Fibroblast of peridontal ligament (primary cell): ENCODE measurements around the gene SLC39A6.
A peak's percentile ranks its signal among the peaks of the same experiment; 100 is the strongest.
"Not testable (repeated sequence)": the region's sequence is repeated elsewhere in the genome, so short reads cannot be mapped to it uniquely, and the experiment has no call there.

ENCODE experiments used
- DNase-seq: peaks from one replicate; pipeline ENCODE4 v3.0.0-alpha.2; 2010; ENCODE audit errors: extremely low read depth

Gene SLC39A6

DNA sequence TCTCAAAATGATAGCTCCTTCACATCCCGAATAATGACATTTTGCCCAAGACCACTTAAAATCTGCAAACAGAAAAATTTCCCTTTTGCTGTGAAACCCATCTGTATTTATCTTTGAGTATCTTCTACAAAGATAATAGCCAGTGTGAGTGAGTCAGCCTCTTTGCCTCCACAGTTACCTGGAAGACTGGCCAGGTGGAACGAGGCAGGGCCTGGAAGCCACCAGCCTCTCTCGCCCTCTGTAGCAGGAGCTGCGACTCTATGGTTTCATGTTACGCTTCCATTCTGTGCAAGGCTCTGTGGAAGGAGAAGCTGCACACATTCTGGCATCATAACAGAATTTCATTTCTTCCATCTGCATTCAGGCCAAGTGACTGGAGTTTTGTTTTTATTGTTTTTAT, 10.1 kb upstream of the SLC39A6 start:
- DNase-seq: no peak

DNA sequence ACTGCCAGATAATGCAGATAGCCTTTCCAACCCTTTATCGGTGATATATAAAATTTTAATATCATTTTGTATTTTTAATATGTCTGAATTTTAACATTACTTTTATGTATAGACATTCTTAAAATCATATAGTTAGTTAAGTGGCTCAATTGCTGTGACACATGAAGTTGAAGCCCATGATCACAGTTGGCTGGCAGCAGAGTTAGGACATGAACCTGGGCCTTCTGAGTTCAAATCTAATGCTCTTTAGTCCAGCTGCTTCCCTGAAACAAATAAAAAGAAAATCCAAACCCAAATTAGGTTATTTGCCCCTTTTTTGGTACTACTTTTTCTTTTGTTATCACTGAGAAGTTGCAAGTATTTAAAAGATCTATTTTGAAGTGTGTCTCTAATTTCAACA, 6.1 kb upstream of the SLC39A6 start:
- DNase-seq: no peak

DNA sequence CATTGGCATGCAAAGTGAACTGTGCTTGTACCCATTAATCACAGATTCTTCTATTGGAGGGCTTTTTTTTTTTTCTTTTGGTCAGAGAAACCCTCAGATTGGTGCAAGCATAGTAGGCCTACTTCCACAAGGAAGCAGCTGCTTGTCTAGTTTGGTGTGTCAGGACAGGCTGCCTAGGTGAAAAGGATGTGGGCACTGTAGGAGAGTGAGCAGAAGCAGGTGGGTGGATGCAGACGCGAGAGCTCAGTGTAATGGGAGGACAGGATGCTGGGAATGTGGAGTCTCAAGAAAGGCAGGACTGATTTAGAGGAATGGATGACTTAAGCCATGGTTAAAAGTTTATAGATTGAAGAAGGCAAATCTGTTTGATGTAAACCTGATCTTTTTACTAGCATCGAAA, 3.6 kb upstream of the SLC39A6 start:
- DNase-seq: no peak

DNA sequence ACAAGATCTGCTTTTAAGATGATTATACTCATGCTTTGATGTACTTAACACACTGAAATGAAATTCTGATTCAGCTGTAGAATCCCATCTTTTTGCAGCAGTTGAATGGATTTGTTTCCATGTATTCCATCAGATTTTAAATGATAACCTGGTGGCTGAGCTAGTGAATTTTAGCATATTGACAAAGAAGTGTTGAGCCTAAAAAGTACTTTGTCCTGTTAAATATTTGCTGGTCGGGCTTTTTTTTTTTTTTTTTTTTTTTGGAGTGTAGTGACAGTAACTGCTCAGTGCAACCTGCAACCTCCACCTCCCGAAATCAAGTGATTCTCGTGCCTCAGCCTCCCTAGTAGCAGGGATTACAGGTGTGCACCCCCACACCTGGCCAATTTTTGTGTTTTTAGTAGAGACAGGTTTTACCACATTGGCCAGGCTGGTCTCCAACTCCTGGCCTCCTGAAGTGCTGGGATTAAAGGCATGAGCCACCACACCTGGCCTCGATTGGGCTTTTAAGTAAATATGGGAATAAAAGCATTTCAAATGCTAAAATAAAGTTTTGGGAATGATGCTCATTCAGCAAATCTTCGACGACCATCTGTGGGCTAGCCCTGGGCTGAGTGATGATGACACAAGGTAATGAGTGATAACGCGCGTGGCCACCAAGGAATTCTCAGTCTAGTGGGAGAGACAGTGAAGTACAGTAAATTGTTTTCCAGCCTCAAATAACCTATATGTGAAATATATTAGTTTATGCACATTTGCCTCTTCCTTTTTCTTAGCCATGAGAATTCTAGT, 2.7 kb upstream of the SLC39A6 start:
- DNase-seq: no peak

DNA sequence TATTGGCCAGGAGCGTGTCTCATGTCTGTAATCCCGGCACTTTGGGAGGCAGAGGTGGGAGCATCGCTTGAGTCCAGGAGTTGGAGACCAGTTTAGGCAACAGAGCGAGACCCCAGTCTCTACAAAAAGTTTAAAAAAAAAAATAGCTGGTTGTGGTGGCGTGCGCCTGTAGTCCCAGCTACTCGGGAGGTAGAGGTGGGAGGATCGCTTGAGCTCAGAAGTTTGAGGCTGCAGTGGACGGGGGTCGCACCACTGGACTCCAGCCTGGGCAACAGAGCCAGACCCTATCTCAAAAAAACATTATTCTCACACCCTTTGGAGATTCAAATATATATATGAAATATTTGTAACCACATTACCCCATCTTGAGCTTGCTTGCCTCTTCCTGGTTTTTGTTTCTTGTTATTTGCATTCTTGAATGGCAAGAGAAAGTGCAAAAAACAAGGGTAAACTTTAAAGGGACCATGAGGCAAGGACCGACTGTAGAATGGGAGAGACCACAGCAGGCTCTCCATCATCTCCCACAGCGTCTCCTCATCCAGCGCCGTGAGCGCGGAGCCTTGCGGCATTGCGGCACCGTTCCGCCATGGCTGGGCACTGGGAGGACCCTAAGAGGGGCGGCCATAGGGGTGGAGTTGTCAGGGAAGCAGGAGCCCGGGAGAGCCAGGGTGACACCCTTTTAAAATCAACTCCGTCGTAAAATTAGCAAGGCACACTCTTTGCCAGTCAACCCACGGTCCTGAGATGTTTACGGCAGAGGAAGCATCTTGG, 1.9 kb upstream of the SLC39A6 start:
- DNase-seq: no peak

DNA sequence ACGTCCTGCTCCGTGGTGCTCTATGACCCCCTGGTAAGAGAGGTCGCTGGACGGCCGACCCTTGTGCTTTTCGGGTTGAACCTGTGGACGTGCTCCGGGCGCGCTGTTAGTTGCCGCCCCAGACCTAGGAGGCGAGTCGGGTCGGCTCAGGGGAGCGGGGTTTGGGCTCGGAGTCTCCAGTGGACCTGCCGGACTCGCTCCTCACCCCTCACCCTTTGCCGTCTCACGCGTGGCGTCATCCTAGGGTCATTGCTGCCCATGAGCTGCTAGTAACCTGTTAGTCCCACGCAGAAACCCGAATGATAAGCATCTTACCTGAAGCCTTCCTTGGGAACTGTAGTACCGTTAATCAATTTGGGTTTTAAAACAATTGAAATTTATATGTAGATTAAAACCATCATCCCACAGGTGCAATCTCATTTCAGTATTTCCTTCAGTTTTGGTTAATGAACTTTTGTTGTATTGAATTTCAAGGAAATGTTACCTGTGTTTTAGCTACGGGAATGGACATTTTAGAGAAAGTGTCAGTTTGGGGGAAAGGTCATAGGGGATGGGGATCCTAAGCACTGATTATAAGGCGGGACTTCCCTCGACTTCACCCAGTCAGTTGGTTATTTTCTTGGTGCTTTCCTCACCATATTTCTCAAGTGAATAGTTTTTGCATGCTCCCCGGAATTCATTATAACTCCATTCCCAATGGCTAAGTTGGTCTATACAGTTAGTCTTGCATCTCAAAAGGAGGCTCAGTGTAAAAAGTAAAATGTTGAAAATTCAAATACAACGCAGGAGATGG, 1.1 kb upstream of the SLC39A6 start:
- DNase-seq: peak; percentile 21

DNA sequence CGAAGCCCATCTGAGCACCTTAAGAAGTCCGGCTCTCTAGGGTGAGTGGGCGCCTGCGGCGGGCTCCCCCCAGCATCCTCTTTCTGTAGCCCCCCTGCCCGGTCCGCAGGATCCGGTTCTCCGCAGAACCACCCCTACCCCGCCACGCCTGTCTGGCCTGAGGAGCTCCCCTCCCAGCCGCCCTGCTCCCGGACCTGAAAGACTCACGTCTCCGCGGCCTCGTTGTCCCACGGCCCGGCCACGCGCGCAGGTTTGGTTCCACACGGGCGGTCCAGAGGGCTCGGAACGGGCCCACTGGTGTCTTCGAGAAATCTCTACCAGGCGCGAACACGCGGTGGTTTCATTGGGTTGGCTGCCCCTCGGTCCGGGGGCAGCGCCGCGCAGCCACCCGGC, 237 bp downstream of the SLC39A6 start:
- DNase-seq: no peak

DNA sequence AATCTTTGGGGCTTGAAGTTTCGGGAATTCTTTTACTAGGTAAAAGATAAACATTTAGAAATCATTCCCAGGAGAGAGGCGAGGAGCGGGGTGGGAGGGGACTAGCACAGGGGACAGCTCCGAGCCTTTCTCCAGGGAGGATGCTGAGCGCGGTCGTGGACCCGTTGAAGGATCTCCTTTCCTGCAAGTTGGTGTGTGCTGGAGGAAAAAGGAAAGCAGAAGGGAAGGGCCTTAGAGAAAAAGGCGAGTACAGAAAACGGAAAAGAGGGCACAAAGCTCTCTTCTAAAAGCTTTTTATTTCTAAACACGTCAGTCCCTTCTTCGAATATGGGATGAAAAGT, 640 bp downstream of the SLC39A6 start:
- peak; percentile 47 for DNase-seq

DNA sequence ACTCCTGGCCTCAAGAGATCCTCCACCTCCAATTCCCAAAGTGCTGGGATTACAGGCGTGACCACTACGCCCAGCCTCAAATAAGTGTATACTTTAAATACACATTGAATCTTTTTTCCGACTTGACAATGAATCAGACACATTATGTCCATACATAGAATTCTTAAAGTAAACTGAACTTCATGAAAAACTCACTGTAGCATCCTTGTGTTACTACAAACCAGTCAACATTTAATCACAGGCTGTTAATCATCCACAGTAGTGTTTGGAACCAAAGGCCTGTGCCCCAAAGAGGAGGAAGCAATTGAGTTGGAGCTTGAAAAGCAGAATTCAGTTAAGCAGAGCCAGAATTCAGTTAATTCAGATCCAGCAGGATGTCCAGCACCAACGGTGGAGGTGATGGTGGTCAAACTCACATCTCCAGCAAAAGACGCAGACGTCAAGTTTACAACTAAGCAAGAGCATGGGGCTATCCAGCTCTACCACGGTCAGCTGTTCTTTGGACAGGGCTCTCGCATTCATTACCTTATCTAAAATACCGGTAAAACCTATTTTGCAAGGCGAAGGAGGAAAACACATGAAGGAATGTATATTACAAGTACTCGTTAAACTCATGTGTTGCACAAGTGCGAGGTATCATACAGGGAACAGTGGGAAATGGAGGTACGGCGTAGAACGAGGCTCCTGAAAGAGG, 1.2 kb downstream of the SLC39A6 start:
- peak; percentile 34 for DNase-seq

DNA sequence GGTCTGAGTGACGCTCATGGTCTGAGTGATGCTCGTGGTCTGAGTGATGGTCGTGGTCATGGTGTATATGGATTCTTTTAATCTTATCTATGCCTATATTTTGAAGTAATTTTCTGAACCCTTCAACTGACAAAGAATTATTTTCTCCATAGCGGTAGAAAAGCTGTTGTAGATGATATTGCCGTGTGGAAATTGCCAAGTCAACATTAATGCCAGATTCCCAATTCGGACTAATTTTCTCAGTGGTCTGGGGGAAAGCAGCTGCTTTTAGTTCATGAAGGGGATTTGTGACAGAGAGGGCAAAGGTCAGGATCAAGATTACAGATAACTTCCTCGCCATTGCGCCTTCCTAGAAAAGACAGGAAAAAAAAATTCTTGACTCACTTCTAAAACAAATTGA, 2.5 kb downstream of the SLC39A6 start:
- no peak for DNase-seq

DNA sequence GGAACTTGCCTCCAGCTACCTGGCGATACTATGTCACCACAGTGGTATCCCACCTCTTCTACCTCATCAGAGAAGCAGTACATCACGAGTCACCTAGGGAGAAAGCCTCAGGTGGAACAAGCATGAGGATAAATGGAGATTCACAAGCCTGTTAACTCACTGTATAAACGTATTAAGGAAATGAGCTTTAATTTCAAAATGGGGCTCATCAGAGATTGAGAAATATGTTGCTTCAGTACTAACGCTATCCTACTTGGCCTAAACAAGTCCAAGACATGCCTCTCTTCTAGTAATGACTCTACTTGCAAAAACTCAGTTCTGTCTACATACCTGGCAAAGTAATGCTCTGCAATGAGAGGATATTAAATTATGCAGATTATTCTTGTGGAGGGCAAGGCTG, 4.3 kb downstream of the SLC39A6 start:
- DNase-seq: no peak

DNA sequence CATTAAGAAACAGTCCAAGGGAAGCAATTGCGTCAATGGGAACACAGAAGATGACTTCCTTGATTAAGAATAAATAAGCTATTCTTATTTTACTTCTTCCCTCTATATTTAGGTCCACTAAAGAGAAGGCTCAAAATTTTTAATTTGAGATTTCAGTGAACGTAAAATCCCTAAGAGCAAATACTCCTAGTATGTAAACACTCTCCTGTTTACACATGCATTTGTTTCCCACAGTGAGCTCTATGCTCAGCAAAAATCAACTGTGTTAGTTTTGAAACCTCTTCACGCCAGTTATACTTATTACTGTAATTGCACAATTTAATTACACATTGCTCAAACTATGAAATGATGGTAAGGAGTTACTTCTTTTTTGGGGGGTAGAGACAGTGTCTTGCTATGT, 8.8 kb downstream of the SLC39A6 start:
- DNase-seq: no peak

DNA sequence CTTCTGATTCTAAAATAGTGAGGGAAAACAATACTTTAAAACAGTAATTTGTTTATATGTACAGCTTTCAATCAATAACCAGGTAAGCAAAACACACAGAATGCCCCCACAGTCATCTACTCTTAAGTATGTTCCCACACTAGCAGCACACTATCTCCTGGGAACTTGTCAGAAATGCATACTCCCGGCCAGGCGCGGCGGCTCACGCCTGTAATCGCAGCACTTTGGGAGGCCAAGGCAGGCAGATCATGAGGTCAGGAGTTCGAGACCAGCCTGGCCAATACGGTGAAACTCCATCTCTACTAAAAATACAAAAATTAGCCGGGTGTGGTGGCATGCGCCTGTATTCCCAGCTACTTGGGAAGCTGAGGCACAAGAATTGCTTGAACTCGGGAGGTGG, 12.4 kb downstream of the SLC39A6 start:
- not testable (repeated sequence) for DNase-seq

DNA sequence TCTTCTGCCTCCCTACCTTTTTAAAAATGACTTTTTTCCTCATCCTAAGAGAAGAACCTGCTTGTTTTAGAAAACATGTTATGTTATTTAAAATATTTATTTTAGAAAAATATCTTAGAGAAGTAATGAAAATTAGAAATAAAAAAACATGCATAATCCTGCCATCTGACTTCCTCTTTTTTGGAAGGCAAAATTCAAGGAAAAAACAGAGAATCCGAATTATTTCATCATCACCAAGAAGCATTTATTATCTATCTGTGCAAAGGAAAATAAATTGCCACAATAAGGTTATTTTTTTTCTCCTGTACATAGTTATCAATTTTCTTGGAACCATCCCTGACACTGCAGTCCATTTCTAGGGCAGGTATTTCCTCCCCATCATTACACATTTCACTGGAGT, 14.4 kb downstream of the SLC39A6 start:
- DNase-seq: no peak

DNA sequence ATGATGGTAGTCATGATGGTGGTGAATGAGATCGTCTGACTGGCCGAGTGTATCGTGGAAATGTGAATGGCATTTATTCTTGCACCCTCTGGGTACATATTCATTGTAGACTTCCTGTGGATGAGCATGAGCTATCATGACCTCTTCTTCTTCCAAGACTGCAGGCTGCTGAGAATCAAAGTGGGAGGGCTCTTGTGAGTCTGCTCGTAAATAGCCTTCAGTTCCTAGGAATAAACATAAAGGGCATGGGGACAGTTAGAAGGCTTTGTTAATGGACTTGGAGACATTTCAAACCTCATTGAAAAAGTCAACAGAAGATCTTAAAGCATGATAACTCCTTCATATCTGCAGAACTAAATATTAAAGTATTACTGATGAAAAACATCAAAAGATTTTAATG, 14.9 kb downstream of the SLC39A6 start:
- no peak for DNase-seq

DNA sequence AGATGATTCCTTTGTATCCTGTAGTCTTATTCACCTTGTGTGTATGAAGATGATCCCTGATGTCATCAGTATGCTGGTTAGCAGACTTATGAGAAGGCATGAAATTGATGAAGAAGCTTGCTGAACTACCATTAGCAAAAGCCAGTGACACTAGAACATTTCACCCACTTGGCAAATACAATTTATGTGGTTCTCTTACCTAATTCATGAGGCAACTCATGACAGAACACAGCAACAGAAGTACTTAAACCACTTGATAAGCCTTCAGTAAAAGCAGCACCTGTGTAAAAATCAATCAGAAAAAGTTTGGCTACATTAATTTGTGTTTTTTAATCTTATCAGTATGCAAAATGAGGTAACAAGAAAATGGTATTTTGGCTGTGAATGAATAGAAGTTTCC, 16.8 kb downstream of the SLC39A6 start:
- DNase-seq: no peak

DNA sequence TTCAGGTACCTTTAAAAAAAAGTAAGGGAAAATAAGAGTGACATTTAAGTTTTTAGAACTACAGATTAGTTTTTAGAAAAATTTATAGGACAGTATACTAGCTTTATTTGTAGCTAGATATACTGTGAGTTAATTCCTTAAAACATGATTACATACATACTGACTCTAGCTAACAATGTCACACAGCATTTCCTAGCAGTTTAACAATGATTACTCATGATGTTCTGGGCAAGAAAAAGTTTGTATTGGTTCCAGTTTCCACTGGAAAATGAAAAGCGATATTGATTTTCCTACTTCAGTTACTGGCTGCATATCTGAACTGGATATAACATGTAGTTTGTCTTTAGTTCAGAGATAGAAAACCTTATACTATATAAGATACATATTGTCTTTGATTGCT, 19.4 kb downstream of the SLC39A6 start:
- peak; percentile 11 for DNase-seq

DNA sequence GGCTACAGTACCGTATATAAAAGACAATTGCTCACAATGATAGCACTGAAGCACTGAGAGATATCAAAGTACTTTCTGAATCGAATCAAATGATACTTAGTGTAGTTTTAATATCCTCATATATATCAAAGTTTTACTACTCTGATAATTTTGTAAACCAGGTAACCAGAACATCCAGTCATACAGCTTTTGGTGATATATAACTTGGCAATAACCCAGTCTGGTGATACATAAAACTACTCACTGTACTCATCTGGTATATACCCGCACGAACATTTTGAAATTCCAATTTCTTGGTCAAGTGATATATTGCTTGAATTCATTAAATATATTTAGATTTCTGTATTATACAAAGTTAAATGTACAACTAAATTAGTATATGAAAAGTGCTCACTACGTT, 20.5 kb downstream of the SLC39A6 start:
- no peak for DNase-seq

DNA sequence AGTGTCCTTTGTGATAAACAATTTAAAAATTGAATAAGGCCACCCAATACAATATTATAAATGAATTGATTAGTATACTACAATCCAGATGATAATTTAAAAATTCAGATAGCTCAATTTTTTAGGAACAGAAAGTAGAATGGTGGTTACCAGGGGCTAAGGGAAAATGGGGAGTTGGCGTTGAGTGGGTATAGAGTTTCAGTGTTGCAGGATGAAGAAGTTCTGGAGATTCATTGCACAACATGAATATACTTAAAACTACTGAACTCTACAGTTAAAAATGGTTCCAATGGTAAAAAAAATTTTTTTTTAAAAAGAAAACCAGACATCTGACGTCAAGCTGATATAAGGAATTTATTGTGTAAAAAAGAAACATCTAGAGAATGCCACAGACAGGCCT, 20.9 kb downstream of the SLC39A6 start:
- no peak for DNase-seq

DNA sequence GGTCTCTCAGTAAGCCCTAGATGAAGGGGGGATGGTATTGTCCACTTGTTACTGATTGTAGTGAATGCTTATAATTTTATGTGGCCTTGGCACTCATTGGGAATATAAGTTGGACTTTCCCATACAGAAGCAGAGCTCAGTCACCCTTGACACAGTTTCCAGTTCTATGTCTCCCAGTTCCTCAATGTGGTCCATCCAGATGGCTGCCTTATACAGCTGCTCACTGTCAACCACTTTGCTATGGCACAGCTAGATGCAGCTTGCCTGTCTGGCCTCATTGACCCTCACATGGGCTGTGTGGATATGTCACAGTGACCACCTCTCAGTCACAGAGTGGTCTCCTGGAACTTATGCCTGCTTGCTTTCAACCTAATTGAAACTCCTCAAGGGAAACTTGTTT, 21.7 kb downstream of the SLC39A6 start:
- no peak for DNase-seq

DNA sequence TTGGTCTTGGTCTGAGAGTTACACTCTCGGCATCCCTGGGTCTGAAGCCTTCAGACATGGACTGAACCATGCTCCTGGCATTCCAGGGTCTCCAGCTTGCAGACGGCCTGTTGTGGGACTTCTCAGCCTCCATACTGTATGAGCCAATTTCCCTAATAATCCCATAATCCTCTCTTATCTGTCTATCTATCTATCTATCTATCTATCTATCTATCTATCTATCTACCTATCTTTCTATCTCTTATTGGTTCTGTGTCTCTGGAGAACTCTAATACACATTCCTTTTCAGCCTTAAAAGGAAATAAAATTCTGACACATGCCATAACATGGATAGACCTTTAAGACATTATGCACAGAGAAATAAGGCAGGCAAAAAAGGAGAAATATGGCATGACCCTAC, 24.4 kb downstream of the SLC39A6 start:
- no peak for DNase-seq

DNA sequence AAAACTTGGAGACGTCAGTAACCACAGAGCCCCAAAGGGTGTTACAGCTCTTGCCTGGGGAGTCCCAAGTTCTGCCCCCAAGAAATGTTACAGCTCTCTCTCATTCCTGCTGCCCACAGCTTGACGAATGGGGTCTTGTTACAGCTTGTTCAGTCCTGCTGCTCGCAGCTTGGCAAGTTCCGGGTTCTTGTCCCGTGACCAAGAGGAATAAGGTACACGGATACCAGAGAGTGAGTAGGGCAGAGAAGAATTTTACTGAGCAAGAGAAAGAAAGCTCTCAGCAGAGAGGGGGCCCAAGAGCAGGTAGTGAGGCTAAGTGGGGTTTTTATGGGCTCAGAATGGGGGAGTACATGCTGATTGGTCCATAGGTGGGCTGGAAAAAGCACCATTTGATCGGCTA, 27.2 kb downstream of the SLC39A6 start:
- no peak for DNase-seq
